ENCODE measurements around the gene CREB3L2. TPM values are rescaled to one million over a fixed set of nuclear protein-coding genes. Genes with fewer than 3 reads are reported as not detected.

CREB3L2 gene
- total RNA-seq, 1 experiment from 2014 or later, result 49.8 TPM

DNA sequence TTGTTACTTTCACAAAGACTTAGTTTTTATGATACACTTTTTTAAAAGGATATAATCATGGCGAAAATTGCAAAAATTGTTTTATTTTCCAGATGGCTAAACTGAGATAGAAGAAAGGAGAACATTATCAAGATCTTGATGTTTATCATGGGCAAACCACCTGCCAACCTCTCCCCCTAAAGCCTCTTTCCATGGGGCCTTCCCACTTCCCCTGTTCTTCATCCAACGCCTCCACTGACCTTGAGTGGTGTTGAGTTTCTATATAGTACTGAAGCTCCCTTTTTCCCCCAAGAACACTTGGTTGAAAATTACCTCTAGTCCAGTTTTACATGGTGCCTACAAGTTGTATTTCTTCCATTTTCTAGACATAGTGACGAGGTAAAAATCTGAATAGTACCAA is 5.0 kb downstream of the CREB3L2 start (continued):
- no peak for TF ChIP-seq CEBPB (IDR thresholded peaks at IDR 0.05; ENCODE audit: low read depth)
- no peak for TF ChIP-seq EZH2 (IDR thresholded peaks at IDR 0.05)
- TF ChIP-seq ZFX (IDR thresholded peaks at IDR 0.05), result no peak
- no peak for TF ChIP-seq POLR2AphosphoS5 (IDR thresholded peaks at IDR 0.05; ENCODE audit: low read depth, low read length)
- no peak for TF ChIP-seq EGR1 (IDR thresholded peaks at IDR 0.05; ENCODE audit: low read depth)

DNA sequence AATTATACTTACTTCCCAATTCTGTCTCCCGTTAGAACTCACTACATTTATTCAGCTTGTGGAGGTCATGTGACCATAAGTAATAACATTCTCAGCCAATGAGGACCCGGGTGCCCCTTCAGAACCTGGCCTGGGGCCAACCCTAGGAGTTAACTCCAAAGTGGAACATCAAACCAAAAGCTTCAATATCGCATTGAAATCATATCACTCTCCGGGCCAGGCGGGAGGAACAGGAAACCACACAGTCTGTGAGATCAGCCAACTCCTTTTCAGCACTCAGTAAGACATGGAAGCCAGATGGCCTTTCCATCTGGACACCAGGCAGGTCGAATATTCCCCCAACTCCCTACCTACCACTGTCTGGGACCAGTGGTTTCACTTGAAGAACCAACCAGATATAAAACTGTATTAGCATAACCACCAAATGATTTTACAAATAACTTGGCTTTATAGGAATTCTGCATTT is 5.5 kb downstream of the CREB3L2 start:
- intact Hi-C loops (cut with micrococcal nuclease), result no loop called here
- Histone ChIP-seq H3K4me2 (ENCODE audit: low read length) (no peak overlapping the region), H2AFZ (ENCODE audit: low read depth, low read length, poor library complexity, severe bottlenecking) (no peak overlapping the region), H3K36me3 (ENCODE audit: control insufficient read depth in 1 of 2, insufficient read depth in 2 of 2, low read length in 2 of 2) (no peaks in the 10 kb centered on the region), H3K27me3 (ENCODE audit: insufficient read depth, low read length) (no peaks in the 10 kb centered on the region), H3K27ac (ENCODE audit: low read depth, low read length) (no peak overlapping the region), H3K9me2 (ENCODE audit: insufficient read depth) (no peaks in the 10 kb centered on the region), H4K20me1 (ENCODE audit: insufficient read depth) (no peaks in the 10 kb centered on the region), H3K4me3 (replicated peaks in 1 of 2; ENCODE audit: low read depth in 1 of 2, low read length in 2 of 2) (no peak overlapping the region), H3K9me3 (ENCODE audit: control insufficient read depth in 1 of 2, insufficient read depth in 1 of 2, low read depth in 1 of 2, low read length in 2 of 2) (no peaks in the 10 kb centered on the region), H3K4me1 (ENCODE audit: control insufficient read depth in 1 of 2, insufficient read depth in 2 of 2, low read length in 2 of 2) (peaks cover 6 to 16% of the 10 kb centered on the region in 2 experiments; a peak in 3 of 4 replicates), H3K79me2 (ENCODE audit: insufficient read depth, low read length) (peaks cover 35% of the 10 kb centered on the region), H3K9ac (ENCODE audit: low read length) (no peak overlapping the region)
- ChIA-PET POLR2A (no interaction called here), CTCF (no interaction called here), RAD21 (ENCODE audit: low non-redundant PET in 1 of 2, low total read pairs in 2 of 2, uncharacterized antibody in 2 of 2, unreplicated experiment in 2 of 2) (no interaction called here)
- ATAC-seq (no peak), DNase-seq (ENCODE audit: low read depth, low spot score) (no peak)
- TF ChIP-seq SRF (IDR thresholded peaks at IDR 0.05; ENCODE audit: low read depth) (no peak), JUND (IDR thresholded peaks at IDR 0.05) (no peak), POLR2A (IDR thresholded peaks at IDR 0.05; ENCODE audit: borderline replicate concordance, extremely low read depth, insufficient read depth, insufficient read length) (no peak), CEBPB (IDR thresholded peaks at IDR 0.05; ENCODE audit: low read depth) (no peak), CBX3 (IDR thresholded peaks at IDR 0.05; ENCODE audit: low read depth) (no peak), POLR2AphosphoS5 (IDR thresholded peaks at IDR 0.05; ENCODE audit: low read depth, low read length) (no peak), SIN3A (IDR thresholded peaks at IDR 0.05; ENCODE audit: low read depth) (no peak), EGR1 (IDR thresholded peaks at IDR 0.05; ENCODE audit: low read depth) (no peak), ELF1 (IDR thresholded peaks at IDR 0.05; ENCODE audit: borderline replicate concordance, low read depth) (no peak), EZH2phosphoT487 (IDR thresholded peaks at IDR 0.05; ENCODE audit: borderline replicate concordance) (no peak)
- TF ChIP-seq, protein P1, sequence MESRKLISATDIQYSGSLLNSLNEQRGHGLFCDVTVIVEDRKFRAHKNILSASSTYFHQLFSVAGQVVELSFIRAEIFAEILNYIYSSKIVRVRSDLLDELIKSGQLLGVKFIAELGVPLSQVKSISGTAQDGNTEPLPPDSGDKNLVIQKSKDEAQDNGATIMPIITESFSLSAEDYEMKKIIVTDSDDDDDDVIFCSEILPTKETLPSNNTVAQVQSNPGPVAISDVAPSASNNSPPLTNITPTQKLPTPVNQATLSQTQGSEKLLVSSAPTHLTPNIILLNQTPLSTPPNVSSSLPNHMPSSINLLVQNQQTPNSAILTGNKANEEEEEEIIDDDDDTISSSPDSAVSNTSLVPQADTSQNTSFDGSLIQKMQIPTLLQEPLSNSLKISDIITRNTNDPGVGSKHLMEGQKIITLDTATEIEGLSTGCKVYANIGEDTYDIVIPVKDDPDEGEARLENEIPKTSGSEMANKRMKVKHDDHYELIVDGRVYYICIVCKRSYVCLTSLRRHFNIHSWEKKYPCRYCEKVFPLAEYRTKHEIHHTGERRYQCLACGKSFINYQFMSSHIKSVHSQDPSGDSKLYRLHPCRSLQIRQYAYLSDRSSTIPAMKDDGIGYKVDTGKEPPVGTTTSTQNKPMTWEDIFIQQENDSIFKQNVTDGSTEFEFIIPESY (IDR thresholded peaks at IDR 0.05; ENCODE audit: extremely low read depth, insufficient replicate concordance, low read length), result no peak
- no TSS peak for BruUV-seq (replicated peaks)

Data from HCT116 (cell line).